HEK293 (cell line): ENCODE results near the gene CCDC12.

Experiments
- CTCF ChIA-PET: fragments of 350-600 bp; formaldehyde crosslinking; extraction: SDS; loops from one replicate; lab custom pipeline; 2021; ENCODE audit warnings: antibody characterized with exemption; lab: Yijun Ruan, JAX
- POLR2A ChIA-PET: fragments of 300-600 bp; formaldehyde crosslinking; extraction: SDS; loops from one replicate; lab custom pipeline; 2020; ENCODE audit warnings: antibody characterized with exemption, inconsistent platforms; lab: Yijun Ruan, JAX
- H3K27ac ChIP-seq: fragments of 200-500 bp; sonication (Bioruptor generic); 2 replicates; pipeline ENCODE4 v1.5.1; 2014; ENCODE audit warnings: low read depth, low read length, control low read depth, inconsistent platforms; ENCODE audit errors: extremely low read depth
- H3K36me3 ChIP-seq, 2 experiments: fragments of 200-500 bp in 1 of 2; sonication (Bioruptor generic) in 1 of 2; 1 replicate in 1 of 2; 2 replicates in 1 of 2; pipeline ENCODE4 v1.5.1; 2014 to 2017; ENCODE audit warnings: inconsistent platforms in 2 of 2, low read length in 2 of 2; ENCODE audit not compliant: control insufficient read depth in 2 of 2, insufficient read depth in 1 of 2
- H3K4me1 ChIP-seq: fragments of 200-500 bp; sonication (Bioruptor generic); 2 replicates; pipeline ENCODE4 v1.5.1; 2014; ENCODE audit warnings: mild to moderate bottlenecking, low read length, inconsistent platforms; ENCODE audit not compliant: control insufficient read depth, insufficient read depth
- H3K4me3 ChIP-seq: 2 replicates; pipeline ENCODE4 v1.5.1; 2011; ENCODE audit warnings: low read depth, mild to moderate bottlenecking, control low read depth, low read length, moderate library complexity
- H3K9me3 ChIP-seq: fragments of 200-500 bp; sonication (Bioruptor generic); 2 replicates; pipeline ENCODE4 v1.5.1; 2014; ENCODE audit warnings: low read depth, low read length, inconsistent platforms; ENCODE audit not compliant: control insufficient read depth, insufficient read depth
- EGR2 ChIP-seq: fragments of 450-650 bp; formaldehyde crosslinking; IDR thresholded peaks from 2 replicates; pipeline ENCODE4 v1.5.1; 2016; ENCODE audit warnings: low read depth, missing biosample characterization, missing genetic modification characterization
- PATZ1 ChIP-seq: fragments of 450-650 bp; formaldehyde crosslinking; IDR thresholded peaks from 2 replicates; pipeline ENCODE4 v1.5.1; 2016; ENCODE audit warnings: missing biosample characterization, missing genetic modification characterization
- RBAK ChIP-seq: fragments of 450-650 bp; formaldehyde crosslinking; IDR thresholded peaks from 2 replicates; pipeline ENCODE4 v1.5.1; 2016; ENCODE audit warnings: missing biosample characterization, missing genetic modification characterization
- ZBTB20 ChIP-seq: fragments of 450-650 bp; formaldehyde crosslinking; IDR thresholded peaks from 2 replicates; pipeline ENCODE4 v1.5.1; 2016; ENCODE audit warnings: missing biosample characterization, missing genetic modification characterization
- ZBTB26 ChIP-seq: fragments of 450-650 bp; formaldehyde crosslinking; optimal IDR thresholded peaks from 2 replicates; pipeline ENCODE3; 2016; ENCODE audit warnings: missing biosample characterization, mild to moderate bottlenecking, missing genetic modification characterization
- ZIC2 ChIP-seq: fragments of 450-650 bp; formaldehyde crosslinking; IDR thresholded peaks from 2 replicates; pipeline ENCODE4 v1.5.1; 2016; ENCODE audit warnings: missing biosample characterization, missing genetic modification characterization
- ZNF19 ChIP-seq: fragments of 450-650 bp; formaldehyde crosslinking; IDR thresholded peaks from 2 replicates; pipeline ENCODE4; 2016; ENCODE audit warnings: missing biosample characterization, missing genetic modification characterization, low read depth
- ZNF223 ChIP-seq: fragments of 450-650 bp; formaldehyde crosslinking; IDR thresholded peaks from 2 replicates; pipeline ENCODE4 v1.5.1; 2016; ENCODE audit warnings: missing biosample characterization, missing genetic modification characterization
- ZNF311 ChIP-seq: fragments of 450-650 bp; formaldehyde crosslinking; IDR thresholded peaks from 2 replicates; pipeline ENCODE4 v1.5.1; 2017; ENCODE audit warnings: missing biosample characterization, missing genetic modification characterization, borderline replicate concordance
- ZNF510 ChIP-seq: fragments of 450-650 bp; formaldehyde crosslinking; IDR thresholded peaks from 2 replicates; pipeline ENCODE4 v1.5.1; 2018; ENCODE audit warnings: mild to moderate bottlenecking, missing genetic modification characterization, missing biosample characterization; ENCODE audit not compliant: insufficient replicate concordance
- ZNF514 ChIP-seq: fragments of 450-650 bp; formaldehyde crosslinking; IDR thresholded peaks from 2 replicates; pipeline ENCODE4 v1.5.1; 2016; ENCODE audit warnings: missing biosample characterization, missing genetic modification characterization
- ZNF544 ChIP-seq: fragments of 450-650 bp; formaldehyde crosslinking; IDR thresholded peaks from 2 replicates; pipeline ENCODE4 v1.5.0; 2017; ENCODE audit warnings: missing biosample characterization, missing genetic modification characterization
- ZNF548 ChIP-seq: fragments of 450-650 bp; formaldehyde crosslinking; IDR thresholded peaks from 2 replicates; pipeline ENCODE4 v1.5.1; 2016; ENCODE audit warnings: missing biosample characterization, missing genetic modification characterization
- ZNF558 ChIP-seq: fragments of 450-650 bp; formaldehyde crosslinking; IDR thresholded peaks from 2 replicates; pipeline ENCODE4 v1.5.1; 2016; ENCODE audit warnings: missing biosample characterization, missing genetic modification characterization
- ZNF768 ChIP-seq: fragments of 450-650 bp; formaldehyde crosslinking; IDR thresholded peaks from 2 replicates; pipeline ENCODE4 v1.5.1; 2018; ENCODE audit warnings: missing biosample characterization, mild to moderate bottlenecking, missing genetic modification characterization
- ZNF776 ChIP-seq: fragments of 450-650 bp; formaldehyde crosslinking; IDR thresholded peaks from 2 replicates; pipeline ENCODE4 v1.5.0; 2017; ENCODE audit warnings: missing biosample characterization, missing genetic modification characterization, borderline replicate concordance
- ZNF777 ChIP-seq: fragments of 450-650 bp; formaldehyde crosslinking; IDR thresholded peaks from 2 replicates; pipeline ENCODE4 v1.5.1; 2017; ENCODE audit warnings: missing biosample characterization, missing genetic modification characterization, borderline replicate concordance
- TF ChIP-seq, protein P1 (sequence below): fragments of 450-650 bp; formaldehyde crosslinking; IDR thresholded peaks from 2 replicates; pipeline ENCODE4 v1.5.1; 2016; ENCODE audit warnings: missing biosample characterization, missing genetic modification characterization
- TF ChIP-seq, protein P2 (sequence below): fragments of 450-650 bp; formaldehyde crosslinking; IDR thresholded peaks from 2 replicates; pipeline ENCODE4 v1.5.1; 2016; ENCODE audit warnings: missing biosample characterization, missing genetic modification characterization
- TF ChIP-seq, protein P3 (sequence below): fragments of 450-650 bp; formaldehyde crosslinking; IDR thresholded peaks from 2 replicates; pipeline ENCODE4 v1.5.1; 2017; ENCODE audit warnings: missing biosample characterization, missing genetic modification characterization
- TF ChIP-seq, protein P4 (sequence below): fragments of 450-650 bp; formaldehyde crosslinking; IDR thresholded peaks from 2 replicates; pipeline ENCODE4 v1.5.1; 2016; ENCODE audit warnings: missing biosample characterization, missing genetic modification characterization

The CCDC12 gene

GRCh38 chr3:46929324-46929723 is 47.2 kb downstream of the CCDC12 start (continued):
- no peak for TF ChIP-seq ZNF544 (tag by site-specific recombination)
- TF ChIP-seq ZNF548 (tag by site-specific recombination): no peak
- TF ChIP-seq, protein P1, sequence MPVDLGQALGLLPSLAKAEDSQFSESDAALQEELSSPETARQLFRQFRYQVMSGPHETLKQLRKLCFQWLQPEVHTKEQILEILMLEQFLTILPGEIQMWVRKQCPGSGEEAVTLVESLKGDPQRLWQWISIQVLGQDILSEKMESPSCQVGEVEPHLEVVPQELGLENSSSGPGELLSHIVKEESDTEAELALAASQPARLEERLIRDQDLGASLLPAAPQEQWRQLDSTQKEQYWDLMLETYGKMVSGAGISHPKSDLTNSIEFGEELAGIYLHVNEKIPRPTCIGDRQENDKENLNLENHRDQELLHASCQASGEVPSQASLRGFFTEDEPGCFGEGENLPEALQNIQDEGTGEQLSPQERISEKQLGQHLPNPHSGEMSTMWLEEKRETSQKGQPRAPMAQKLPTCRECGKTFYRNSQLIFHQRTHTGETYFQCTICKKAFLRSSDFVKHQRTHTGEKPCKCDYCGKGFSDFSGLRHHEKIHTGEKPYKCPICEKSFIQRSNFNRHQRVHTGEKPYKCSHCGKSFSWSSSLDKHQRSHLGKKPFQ (tag by site-specific recombination): no peak
- TF ChIP-seq ZNF768 (tag by site-specific recombination): no peak
- TF ChIP-seq, protein P2, sequence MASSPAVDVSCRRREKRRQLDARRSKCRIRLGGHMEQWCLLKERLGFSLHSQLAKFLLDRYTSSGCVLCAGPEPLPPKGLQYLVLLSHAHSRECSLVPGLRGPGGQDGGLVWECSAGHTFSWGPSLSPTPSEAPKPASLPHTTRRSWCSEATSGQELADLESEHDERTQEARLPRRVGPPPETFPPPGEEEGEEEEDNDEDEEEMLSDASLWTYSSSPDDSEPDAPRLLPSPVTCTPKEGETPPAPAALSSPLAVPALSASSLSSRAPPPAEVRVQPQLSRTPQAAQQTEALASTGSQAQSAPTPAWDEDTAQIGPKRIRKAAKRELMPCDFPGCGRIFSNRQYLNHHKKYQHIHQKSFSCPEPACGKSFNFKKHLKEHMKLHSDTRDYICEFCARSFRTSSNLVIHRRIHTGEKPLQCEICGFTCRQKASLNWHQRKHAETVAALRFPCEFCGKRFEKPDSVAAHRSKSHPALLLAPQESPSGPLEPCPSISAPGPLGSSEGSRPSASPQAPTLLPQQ (tag by site-specific recombination): no peak
- no peak for TF ChIP-seq ZNF777 (tag by site-specific recombination)
- TF ChIP-seq ZNF19 (tag by site-specific recombination): no peak
- TF ChIP-seq, protein P3, sequence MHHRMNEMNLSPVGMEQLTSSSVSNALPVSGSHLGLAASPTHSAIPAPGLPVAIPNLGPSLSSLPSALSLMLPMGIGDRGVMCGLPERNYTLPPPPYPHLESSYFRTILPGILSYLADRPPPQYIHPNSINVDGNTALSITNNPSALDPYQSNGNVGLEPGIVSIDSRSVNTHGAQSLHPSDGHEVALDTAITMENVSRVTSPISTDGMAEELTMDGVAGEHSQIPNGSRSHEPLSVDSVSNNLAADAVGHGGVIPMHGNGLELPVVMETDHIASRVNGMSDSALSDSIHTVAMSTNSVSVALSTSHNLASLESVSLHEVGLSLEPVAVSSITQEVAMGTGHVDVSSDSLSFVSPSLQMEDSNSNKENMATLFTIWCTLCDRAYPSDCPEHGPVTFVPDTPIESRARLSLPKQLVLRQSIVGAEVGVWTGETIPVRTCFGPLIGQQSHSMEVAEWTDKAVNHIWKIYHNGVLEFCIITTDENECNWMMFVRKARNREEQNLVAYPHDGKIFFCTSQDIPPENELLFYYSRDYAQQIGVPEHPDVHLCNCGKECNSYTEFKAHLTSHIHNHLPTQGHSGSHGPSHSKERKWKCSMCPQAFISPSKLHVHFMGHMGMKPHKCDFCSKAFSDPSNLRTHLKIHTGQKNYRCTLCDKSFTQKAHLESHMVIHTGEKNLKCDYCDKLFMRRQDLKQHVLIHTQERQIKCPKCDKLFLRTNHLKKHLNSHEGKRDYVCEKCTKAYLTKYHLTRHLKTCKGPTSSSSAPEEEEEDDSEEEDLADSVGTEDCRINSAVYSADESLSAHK: no peak

DNA sequence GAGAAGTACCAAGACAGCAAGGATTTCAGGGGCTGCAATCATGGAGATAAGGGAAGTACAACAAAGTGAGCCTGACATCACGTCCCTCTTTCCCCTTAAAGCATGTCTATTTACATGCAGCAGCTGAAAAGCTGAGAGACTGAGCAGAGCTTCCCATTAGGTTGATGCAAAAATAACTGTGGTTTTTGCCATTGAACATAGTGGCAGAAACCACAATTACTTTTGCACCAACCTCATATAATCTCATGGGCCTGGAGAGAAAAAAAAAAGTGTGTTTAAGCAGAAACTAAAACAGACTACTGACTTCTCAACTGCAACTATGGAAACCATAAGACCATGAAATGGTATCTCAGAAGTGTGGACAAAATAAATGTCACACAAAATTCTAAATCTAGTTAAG is 48.3 kb downstream of the CCDC12 start:
- no peak overlapping the region for H3K27ac ChIP-seq
- peaks cover 3% of the 10 kb centered on the region; the same call in 1 of the 2 replicates for H3K4me1 ChIP-seq
- H3K36me3 ChIP-seq: peaks cover 0 to 65% of the 10 kb centered on the region in 2 experiments; a peak in 2 of 3 replicates
- TF ChIP-seq ZNF558 (tag by site-specific recombination) (no peak), PATZ1 (tag by site-specific recombination) (no peak)
- ChIA-PET CTCF (interaction anchor here (0.8 kb wide), 1 partner anchor 19 kb away, joined by 3 read pairs; no protein-coding TSS in a partner anchor), POLR2A (no interaction called here)
- no peak overlapping the region for H3K4me3 ChIP-seq
- no peaks in the 10 kb centered on the region for H3K9me3 ChIP-seq

DNA sequence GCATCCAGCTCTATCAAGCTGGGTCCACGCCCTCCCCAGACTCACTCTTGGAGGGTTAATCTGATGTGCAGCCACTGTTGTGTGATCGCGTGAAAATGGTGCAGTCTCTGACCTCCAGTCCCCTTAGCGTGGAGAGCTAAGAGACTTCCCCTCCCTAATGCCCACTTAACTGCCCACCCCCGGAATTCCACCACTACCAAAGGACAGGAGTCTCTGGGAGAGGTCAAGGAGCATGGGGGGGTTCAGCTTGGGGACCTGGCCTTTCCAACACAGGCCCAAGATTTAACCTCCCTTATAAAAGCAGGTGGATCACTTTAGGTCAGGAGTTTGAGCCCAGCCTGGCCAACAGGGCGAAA is 48.8 kb downstream of the CCDC12 start:
- H3K27ac ChIP-seq: no peak overlapping the region
- ChIA-PET POLR2A (no interaction called here), CTCF (interaction anchor here (0.6 to 1.1 kb wide), 3 partner anchors 18 to 82 kb away, joined by 3 to 6 read pairs (median 4); no protein-coding TSS in a partner anchor)
- peaks cover 3 to 71% of the 10 kb centered on the region in 2 experiments; a peak in 2 of 3 replicates for H3K36me3 ChIP-seq
- peaks cover 3% of the 10 kb centered on the region; the same call in 1 of the 2 replicates for H3K4me1 ChIP-seq
- no peaks in the 10 kb centered on the region for H3K9me3 ChIP-seq
- no peak overlapping the region for H3K4me3 ChIP-seq
- TF ChIP-seq ZNF223 (tag by site-specific recombination): no peak
- TF ChIP-seq, protein P4, sequence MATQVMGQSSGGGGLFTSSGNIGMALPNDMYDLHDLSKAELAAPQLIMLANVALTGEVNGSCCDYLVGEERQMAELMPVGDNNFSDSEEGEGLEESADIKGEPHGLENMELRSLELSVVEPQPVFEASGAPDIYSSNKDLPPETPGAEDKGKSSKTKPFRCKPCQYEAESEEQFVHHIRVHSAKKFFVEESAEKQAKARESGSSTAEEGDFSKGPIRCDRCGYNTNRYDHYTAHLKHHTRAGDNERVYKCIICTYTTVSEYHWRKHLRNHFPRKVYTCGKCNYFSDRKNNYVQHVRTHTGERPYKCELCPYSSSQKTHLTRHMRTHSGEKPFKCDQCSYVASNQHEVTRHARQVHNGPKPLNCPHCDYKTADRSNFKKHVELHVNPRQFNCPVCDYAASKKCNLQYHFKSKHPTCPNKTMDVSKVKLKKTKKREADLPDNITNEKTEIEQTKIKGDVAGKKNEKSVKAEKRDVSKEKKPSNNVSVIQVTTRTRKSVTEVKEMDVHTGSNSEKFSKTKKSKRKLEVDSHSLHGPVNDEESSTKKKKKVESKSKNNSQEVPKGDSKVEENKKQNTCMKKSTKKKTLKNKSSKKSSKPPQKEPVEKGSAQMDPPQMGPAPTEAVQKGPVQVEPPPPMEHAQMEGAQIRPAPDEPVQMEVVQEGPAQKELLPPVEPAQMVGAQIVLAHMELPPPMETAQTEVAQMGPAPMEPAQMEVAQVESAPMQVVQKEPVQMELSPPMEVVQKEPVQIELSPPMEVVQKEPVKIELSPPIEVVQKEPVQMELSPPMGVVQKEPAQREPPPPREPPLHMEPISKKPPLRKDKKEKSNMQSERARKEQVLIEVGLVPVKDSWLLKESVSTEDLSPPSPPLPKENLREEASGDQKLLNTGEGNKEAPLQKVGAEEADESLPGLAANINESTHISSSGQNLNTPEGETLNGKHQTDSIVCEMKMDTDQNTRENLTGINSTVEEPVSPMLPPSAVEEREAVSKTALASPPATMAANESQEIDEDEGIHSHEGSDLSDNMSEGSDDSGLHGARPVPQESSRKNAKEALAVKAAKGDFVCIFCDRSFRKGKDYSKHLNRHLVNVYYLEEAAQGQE (tag by site-specific recombination): no peak
- no peak for TF ChIP-seq RBAK (tag by site-specific recombination)
- no peak for TF ChIP-seq ZNF514 (tag by site-specific recombination)
- TF ChIP-seq ZNF768 (tag by site-specific recombination): no peak
- no peak for TF ChIP-seq ZIC2 (tag by site-specific recombination)
- TF ChIP-seq ZNF311 (tag by site-specific recombination): no peak
- no peak for TF ChIP-seq ZNF510
- TF ChIP-seq ZBTB26 (tag by site-specific recombination): no peak
- no peak for TF ChIP-seq EGR2 (tag by site-specific recombination)
- no peak for TF ChIP-seq ZBTB20 (tag by site-specific recombination)
- no peak for TF ChIP-seq ZNF776 (tag by site-specific recombination)
